HG03175 (cell line): ENCODE measurements around the gene TNS1.

ENCODE experiments used
- ATAC-seq: cut with Tn5 transposase; IDR thresholded peaks from one replicate; pipeline ENCODE4 v1.9.1; 2021; ENCODE audit warnings: mild to moderate bottlenecking, moderate library complexity; ENCODE audit not compliant: unreplicated experiment

The TNS1 gene

GRCh38 chr2:218017211-218018053 lies 14.6 kb upstream of the TNS1 start:
- ATAC-seq: no peak

GRCh38 chr2:218016810-218017209 lies 14.0 kb upstream of the TNS1 start:
- ATAC-seq: no peak

- ATAC-seq: no peak
Measured at GRCh38 chr2:218015586-218016521, 13.1 kb upstream of the TNS1 start.

- ATAC-seq: no peak
Measured at GRCh38 chr2:218014706-218015585, 12.2 kb upstream of the TNS1 start.

- ATAC-seq: no peak
Measured at GRCh38 chr2:218013289-218013688, 10.5 kb upstream of the TNS1 start.

GRCh38 chr2:218012284-218012683 lies 9.5 kb upstream of the TNS1 start:
- ATAC-seq: no peak

GRCh38 chr2:218011653-218012040 lies 8.9 kb upstream of the TNS1 start:
- ATAC-seq: no peak

- ATAC-seq: no peak
Measured at GRCh38 chr2:218010984-218011652, 8.3 kb upstream of the TNS1 start.

- ATAC-seq: no peak
Measured at GRCh38 chr2:218010140-218010983, 7.6 kb upstream of the TNS1 start.

- ATAC-seq: no peak
Measured at GRCh38 chr2:218009765-218010139, 7.0 kb upstream of the TNS1 start.

GRCh38 chr2:218009231-218009630 lies 6.4 kb upstream of the TNS1 start:
- no peak for ATAC-seq

- ATAC-seq: no peak
Measured at GRCh38 chr2:218008060-218009040, 5.6 kb upstream of the TNS1 start.

- ATAC-seq: no peak
Measured at GRCh38 chr2:218006741-218007140, 3.9 kb upstream of the TNS1 start.

- ATAC-seq: no peak
Measured at GRCh38 chr2:218005486-218005885, 2.7 kb upstream of the TNS1 start.

- ATAC-seq: no peak
Measured at GRCh38 chr2:218005028-218005427, 2.2 kb upstream of the TNS1 start.

- ATAC-seq: no peak
Measured at GRCh38 chr2:218003981-218004419, 1.2 kb upstream of the TNS1 start.

- ATAC-seq: no peak
Measured at GRCh38 chr2:218003281-218003944, 618 bp upstream of the TNS1 start.
